A549 (cell line): ENCODE results near the gene TFF2. TPM values are rescaled to one million over a fixed set of nuclear protein-coding genes. Genes with fewer than 3 reads are reported as not detected.

ENCODE experiments used
- ATAC-seq, 2 experiments: fragments of 200-7000 bp in 1 of 2; fragments of >200 bp in 1 of 2; cut with Nextera tagmentation in 1 of 2; cut with Tn5 transposase in 1 of 2; 3 replicates each; pipeline versions ENCODE4 v1.8.0 to v1.9.1; 2018 to 2020; ENCODE audit warnings: mild to moderate bottlenecking in 1 of 2, moderate library complexity in 1 of 2
- CTCF ChIA-PET: fragments of 300-600 bp; sonication (Branson Sonifier 250); formaldehyde crosslinking; extraction: SDS; loops from one replicate; lab custom pipeline; 2021; ENCODE audit warnings: antibody characterized with exemption, inconsistent platforms; lab: Yijun Ruan, JAX
- POLR2A ChIA-PET: fragments of 350-600 bp; formaldehyde crosslinking; extraction: SDS; loops from one replicate; lab custom pipeline; 2021; ENCODE audit warnings: antibody characterized with exemption, inconsistent platforms; lab: Yijun Ruan, JAX
- DNase-seq, 2 experiments: peaks; one replicate each; pipeline versions ENCODE4 v3.0.0 to v3.0.0-alpha.2; 2011 to 2016; ENCODE audit warnings: low read depth in 1 of 2, low spot score in 1 of 2
- FAIRE-seq: peaks from 2 replicates; lab custom pipeline; 2011; peaks lifted over from hg19 to GRCh38; lab: Jason Lieb, UNC
- H3K27ac ChIP-seq, 2 experiments: fragments of >200 bp; sonication (Bioruptor Twin); formaldehyde crosslinking; 3 replicates each; pipeline ENCODE4 v1.5.1; 2016 to 2017
- H3K4me1 ChIP-seq: fragments of >200 bp; sonication (Bioruptor Twin); formaldehyde crosslinking; 3 replicates; pipeline ENCODE4 v1.6.1; 2016
- H3K4me2 ChIP-seq: fragments of >200 bp; sonication (Bioruptor Twin); formaldehyde crosslinking; 3 replicates; pipeline ENCODE4 v1.6.1; 2016
- H3K4me3 ChIP-seq: fragments of >200 bp; sonication (Bioruptor Twin); formaldehyde crosslinking; 3 replicates; pipeline ENCODE4 v1.5.1; 2016
- H3K9me3 ChIP-seq: fragments of >200 bp; sonication (Bioruptor Twin); formaldehyde crosslinking; 3 replicates; pipeline ENCODE4 v1.6.1; 2016
- BHLHE40 ChIP-seq: IDR thresholded peaks from 2 replicates; pipeline ENCODE4 v1.6.1; 2012; ENCODE audit warnings: low read depth, low read length, inconsistent platforms
- CBX2 ChIP-seq: fragments of 200-600 bp; sonication (generic); IDR thresholded peaks from 2 replicates; pipeline ENCODE4 v1.6.1; 2016; ENCODE audit warnings: low read depth, mild to moderate bottlenecking, borderline replicate concordance
- CHD2 ChIP-seq: fragments of 150-350 bp; IDR thresholded peaks from 2 replicates; pipeline ENCODE4 v1.6.1; 2014; ENCODE audit warnings: low read length; ENCODE audit not compliant: partially characterized antibody
- CHD4 ChIP-seq: fragments of 200-600 bp; sonication (generic); IDR thresholded peaks from 2 replicates; pipeline ENCODE4 v1.6.1; 2016; ENCODE audit warnings: antibody characterized with exemption, mild to moderate bottlenecking, borderline replicate concordance
- E2F6 ChIP-seq: IDR thresholded peaks from 2 replicates; pipeline ENCODE4 v1.6.1; 2012; ENCODE audit warnings: low read depth, borderline replicate concordance
- EHF ChIP-seq: fragments of 250-450 bp; sonication (Bioruptor Pico); IDR thresholded peaks from 2 replicates; pipeline ENCODE4 v1.5.0; 2020; ENCODE audit warnings: mild to moderate bottlenecking
- ELK1 ChIP-seq: fragments of 150-350 bp; IDR thresholded peaks from 2 replicates; pipeline ENCODE4 v1.6.1; 2014; ENCODE audit warnings: low read depth, mild to moderate bottlenecking, low read length
- EP300 ChIP-seq, 2 experiments: fragments of >200 bp; sonication (Bioruptor Twin); formaldehyde crosslinking; IDR thresholded peaks; 2 replicates in 1 of 2; 3 replicates in 1 of 2; pipeline ENCODE4 v1.6.1; 2016 to 2017
- FOSB ChIP-seq: fragments of 250-450 bp; sonication (Bioruptor Pico); IDR thresholded peaks from 2 replicates; pipeline ENCODE4 v1.5.0; 2020; ENCODE audit warnings: mild to moderate bottlenecking, moderate library complexity
- FOXS1 ChIP-seq: fragments of 250-450 bp; sonication (Bioruptor Pico); IDR thresholded peaks from 2 replicates; pipeline ENCODE4 v1.5.0; 2020; ENCODE audit warnings: mild to moderate bottlenecking, moderate library complexity
- GATA3 ChIP-seq: IDR thresholded peaks from 2 replicates; pipeline ENCODE4 v1.6.1; 2012; ENCODE audit warnings: borderline replicate concordance
- HDAC2 ChIP-seq: fragments of 200-600 bp; sonication (generic); IDR thresholded peaks from 2 replicates; pipeline ENCODE4 v1.6.1; 2016
- HOXB5 ChIP-seq: fragments of 250-450 bp; sonication (Bioruptor Pico); IDR thresholded peaks from 2 replicates; pipeline ENCODE4 v1.5.0; 2020; ENCODE audit warnings: mild to moderate bottlenecking, moderate library complexity
- JUN ChIP-seq, 2 experiments: fragments of >200 bp; sonication (Bioruptor Twin); formaldehyde crosslinking; IDR thresholded peaks; 2 replicates in 1 of 2; 3 replicates in 1 of 2; pipeline ENCODE4 v1.6.1; 2016 to 2017
- JUNB ChIP-seq: fragments of >200 bp; sonication (Bioruptor Twin); formaldehyde crosslinking; IDR thresholded peaks from 2 replicates; pipeline ENCODE4 v1.6.1; 2016
- KDM1A ChIP-seq: fragments of 200-600 bp; sonication (generic); IDR thresholded peaks from 2 replicates; pipeline ENCODE4 v1.6.1; 2016; ENCODE audit warnings: low read depth, mild to moderate bottlenecking
- MAX ChIP-seq: IDR thresholded peaks from 2 replicates; pipeline ENCODE4 v1.6.1; 2012
- NFE2L2 ChIP-seq: fragments of 150-350 bp; conservative IDR thresholded peaks from 2 replicates; pipeline ENCODE4 v1.6.1; 2014; ENCODE audit warnings: low read length
- PHF8 ChIP-seq: fragments of 200-600 bp; sonication (generic); IDR thresholded peaks from 2 replicates; pipeline ENCODE4 v1.6.1; 2016; ENCODE audit warnings: low read depth, mild to moderate bottlenecking, antibody characterized with exemption, moderate library complexity, borderline replicate concordance
- POLR2A ChIP-seq: IDR thresholded peaks from 2 replicates; pipeline ENCODE4 v1.6.1; 2012; ENCODE audit warnings: mild to moderate bottlenecking, low read length
- RAD21 ChIP-seq, 2 experiments: fragments of >200 bp in 1 of 2; sonication (Bioruptor Twin) in 1 of 2; formaldehyde crosslinking in 1 of 2; IDR thresholded peaks in 1 of 2; conservative IDR thresholded peaks in 1 of 2; 2 replicates in 1 of 2; 3 replicates in 1 of 2; pipeline ENCODE4 v1.6.1; 2012 to 2018; ENCODE audit warnings: inconsistent platforms in 1 of 2
- RARB ChIP-seq: fragments of 250-450 bp; sonication (Bioruptor Pico); IDR thresholded peaks from 2 replicates; pipeline ENCODE4 v1.8.0; 2021; ENCODE audit warnings: mild to moderate bottlenecking, moderate library complexity
- RCOR1 ChIP-seq: fragments of 150-350 bp; IDR thresholded peaks from 2 replicates; pipeline ENCODE4 v1.6.1; 2014; ENCODE audit warnings: antibody characterized with exemption, low read length, low read depth
- TFCP2L1 ChIP-seq: fragments of 250-450 bp; sonication (Bioruptor Pico); IDR thresholded peaks from 2 replicates; pipeline ENCODE4 v1.5.0; 2021; ENCODE audit warnings: mild to moderate bottlenecking
- WGBS: methylation state at CpG from one replicate; pipeline ENCODE4 v1.1.6; 2017; ENCODE audit errors: missing lambda C conversion rate; 5-methylcytosine and 5-hydroxymethylcytosine counted together
- polyA plus RNA-seq, 4 experiments: library from polyadenylated mRNA; depleted of rRNA in 3 of 4; stranded (reverse); fragments of >200 nt; fragmentation: RNase III in 1 of 4; extraction: RNeasy Plus Mini Kit Qiagen cat#74134 plus additional on column Dnase treatment in 1 of 4; gene quantifications; 2 replicates in 3 of 4; 3 replicates in 1 of 4; pipeline ENCODE4 v1.2.3, GENCODE V29; 2011 to 2017
- TF ChIP-seq, protein P1 (sequence below): IDR thresholded peaks from 2 replicates; pipeline ENCODE4 v1.6.1; 2012

TFF2 gene
- polyA plus RNA-seq, 2 of the 4 experiments (the other 2 are of a cell fraction): not detected

GRCh38 chr21:42346866-42347600 lies 3.8 kb downstream of the TFF2 start:
- 71% methylated on average over 29 of the region's 30 CpGs for WGBS
- no peak for TF ChIP-seq RAD21 (conservative IDR thresholded peaks at IDR 0.05 in 1 of 2, IDR thresholded peaks at IDR 0.05 in 1 of 2)
- TF ChIP-seq EHF: no peak
- no peak for TF ChIP-seq RARB
- TF ChIP-seq KDM1A: no peak
- no peak for TF ChIP-seq HOXB5 (CRISPR knock-in tag)
- TF ChIP-seq EP300 (IDR thresholded peaks at IDR 0.05): no peak
- no peak for TF ChIP-seq FOSB (CRISPR knock-in tag)
- TF ChIP-seq CHD2: no peak
- TF ChIP-seq, protein P1, sequence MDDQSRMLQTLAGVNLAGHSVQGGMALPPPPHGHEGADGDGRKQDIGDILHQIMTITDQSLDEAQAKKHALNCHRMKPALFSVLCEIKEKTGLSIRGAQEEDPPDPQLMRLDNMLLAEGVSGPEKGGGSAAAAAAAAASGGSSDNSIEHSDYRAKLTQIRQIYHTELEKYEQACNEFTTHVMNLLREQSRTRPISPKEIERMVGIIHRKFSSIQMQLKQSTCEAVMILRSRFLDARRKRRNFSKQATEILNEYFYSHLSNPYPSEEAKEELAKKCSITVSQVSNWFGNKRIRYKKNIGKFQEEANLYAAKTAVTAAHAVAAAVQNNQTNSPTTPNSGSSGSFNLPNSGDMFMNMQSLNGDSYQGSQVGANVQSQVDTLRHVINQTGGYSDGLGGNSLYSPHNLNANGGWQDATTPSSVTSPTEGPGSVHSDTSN: no peak
- TF ChIP-seq HDAC2: no peak
- no peak for TF ChIP-seq ELK1
- TF ChIP-seq JUN (IDR thresholded peaks at IDR 0.05): no peak
- TF ChIP-seq PHF8: no peak
- no peaks in the 10 kb centered on the region for H3K9me3 ChIP-seq
- ATAC-seq (no peak), DNase-seq (no peak), FAIRE-seq (no peak)
- POLR2A ChIA-PET: no interaction called here
- CTCF ChIA-PET: interaction anchor here (0.6 to 2.3 kb wide), 2 partner anchors 9 to 33 kb away, joined by 3 to 5 read pairs; no protein-coding TSS in a partner anchor
- no peak overlapping the region for H3K4me2 ChIP-seq
- no peak overlapping the region for H3K4me3 ChIP-seq
- no peak overlapping the region for H3K27ac ChIP-seq
- H3K4me1 ChIP-seq: no peaks in the 10 kb centered on the region

- DNase-seq (no peak), ATAC-seq (no peak), FAIRE-seq (no peak)
- Histone ChIP-seq H3K4me3 (no peak overlapping the region), H3K4me1 (no peaks in the 10 kb centered on the region), H3K4me2 (no peak overlapping the region), H3K9me3 (no peaks in the 10 kb centered on the region), H3K27ac (no peak overlapping the region)
- 69% methylated on average over 9 of the region's 9 CpGs for WGBS
- CTCF ChIA-PET: interaction anchor here (0.5 to 2.3 kb wide), 3 partner anchors 8 to 104 kb away, joined by 3 to 5 read pairs (median 3); no protein-coding TSS in a partner anchor
- no peak for TF ChIP-seq FOSB (CRISPR knock-in tag)
- TF ChIP-seq POLR2A: no peak
- no peak for TF ChIP-seq TFCP2L1 (CRISPR knock-in tag)
- no peak for TF ChIP-seq CBX2
- TF ChIP-seq RCOR1: no peak
- no peak for TF ChIP-seq MAX
- TF ChIP-seq E2F6: no peak
- TF ChIP-seq CHD2: no peak
- no peak for TF ChIP-seq PHF8
- TF ChIP-seq GATA3: no peak
- no peak for TF ChIP-seq JUN (IDR thresholded peaks at IDR 0.05)
- TF ChIP-seq BHLHE40: no peak
- TF ChIP-seq NFE2L2: no peak
- no peak for TF ChIP-seq CHD4
- no peak for TF ChIP-seq FOXS1
- no peak for TF ChIP-seq JUNB
- POLR2A ChIA-PET: no interaction called here
These were observed 4.4 kb downstream of the TFF2 start for GRCh38 chr21:42346441-42346840.
